Osteoblast (primary cell): ENCODE measurements around the gene PHPT1. TPM values are rescaled to one million over a fixed set of nuclear protein-coding genes. Genes with fewer than 3 reads are reported as not detected.

Experiments
- DNase-seq: peaks from one replicate; pipeline ENCODE4 v3.0.0; 2011; ENCODE audit warnings: low spot score, mixed read lengths; ENCODE audit not compliant: insufficient read length; ENCODE audit errors: missing footprints
- H2AFZ ChIP-seq: 2 replicates; pipeline ENCODE4 v1.6.0; 2011; ENCODE audit warnings: mild to moderate bottlenecking, low read length
- H3K27ac ChIP-seq: 2 replicates; pipeline ENCODE4 v1.5.1; 2011; ENCODE audit warnings: mild to moderate bottlenecking, low read depth, low read length, moderate library complexity
- H3K27me3 ChIP-seq: 2 replicates; pipeline ENCODE4 v1.6.0; 2012; ENCODE audit warnings: mild to moderate bottlenecking, control low read depth, inconsistent platforms, low read length, moderate library complexity; ENCODE audit not compliant: insufficient read depth
- H3K36me3 ChIP-seq: 2 replicates; pipeline ENCODE4 v1.5.1; 2011; ENCODE audit warnings: mild to moderate bottlenecking, low read length, control low read depth, moderate library complexity; ENCODE audit not compliant: insufficient read depth
- H3K4me1 ChIP-seq: 2 replicates; pipeline ENCODE4 v1.5.1; 2011; ENCODE audit warnings: mild to moderate bottlenecking, low read length, control low read depth, moderate library complexity; ENCODE audit not compliant: insufficient read depth
- H3K4me2 ChIP-seq: 2 replicates; pipeline ENCODE4 v1.6.0; 2011; ENCODE audit warnings: mild to moderate bottlenecking, low read length; ENCODE audit not compliant: insufficient read depth
- H3K4me3 ChIP-seq: fragments of 200-600 bp; sonication (generic); 3 replicates; pipeline ENCODE4 v1.5.1; 2012; ENCODE audit warnings: mild to moderate bottlenecking, low read length, inconsistent platforms; ENCODE audit not compliant: insufficient read depth
- H3K79me2 ChIP-seq: 2 replicates; pipeline ENCODE4 v1.6.0; 2012; ENCODE audit warnings: mild to moderate bottlenecking, low read length, control low read depth, inconsistent platforms; ENCODE audit not compliant: insufficient read depth
- H3K9me3 ChIP-seq: 2 replicates; pipeline ENCODE4 v1.5.1; 2011; ENCODE audit warnings: low read depth, low read length, control low read depth
- H4K20me1 ChIP-seq: 2 replicates; pipeline ENCODE4 v1.6.0; 2012; ENCODE audit warnings: mild to moderate bottlenecking, low read length, control low read depth; ENCODE audit not compliant: insufficient read depth
- CTCF ChIP-seq: IDR thresholded peaks from 2 replicates; pipeline ENCODE4 v1.5.1; 2011; ENCODE audit warnings: mild to moderate bottlenecking, low read depth, low read length, moderate library complexity; ENCODE audit errors: extremely low read depth
- total RNA-seq: library from RNA; depleted of rRNA; stranded (reverse); fragments of >200 nt; gene quantifications from 2 replicates; pipeline ENCODE4 v1.2.3, GENCODE V29; 2012

The PHPT1 gene
- total RNA-seq, 1 donor: 59.0 TPM

- Histone ChIP-seq H4K20me1 (peaks cover 17% of the 10 kb centered on the region), H3K9me3 (no peaks in the 10 kb centered on the region), H3K79me2 (peaks cover 17% of the 10 kb centered on the region), H3K27ac (no peak overlapping the region), H3K27me3 (no peaks in the 10 kb centered on the region), H3K4me2 (no peak overlapping the region), H3K4me1 (no peaks in the 10 kb centered on the region), H2AFZ (no peak overlapping the region), H3K4me3 (no peak overlapping the region), H3K36me3 (peaks cover 34% of the 10 kb centered on the region)
- no peak for DNase-seq
- no peak for TF ChIP-seq CTCF
These were observed 24.5 kb upstream of the PHPT1 start for GRCh38 chr9:136824496-136825225.

GRCh38 chr9:136825295-136826187, 23.7 kb upstream of the PHPT1 start:
- H3K36me3 ChIP-seq: peaks cover 39% of the 10 kb centered on the region

DNA sequence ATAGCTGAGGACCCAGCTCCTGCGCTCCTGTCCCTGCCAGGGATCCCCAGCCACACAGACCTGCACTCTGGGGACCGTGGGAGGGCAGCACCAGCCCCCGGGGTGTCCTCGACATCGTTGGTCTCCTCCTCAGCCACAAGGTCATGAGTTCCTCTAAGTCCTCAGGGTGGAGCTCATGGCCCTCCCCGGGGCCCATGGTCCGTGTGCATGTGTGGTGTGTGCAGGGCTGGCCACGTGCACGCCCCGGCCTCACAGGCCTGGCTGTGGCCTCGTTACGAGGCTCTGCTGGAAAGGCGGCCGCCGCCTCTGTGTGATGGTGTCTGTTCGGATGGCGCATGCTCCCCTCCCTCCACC, 23.0 kb upstream of the PHPT1 start:
- no peaks in the 10 kb centered on the region for H3K9me3 ChIP-seq
- H3K79me2 ChIP-seq: peaks cover 11% of the 10 kb centered on the region
- no peak for TF ChIP-seq CTCF
- DNase-seq: no peak
- H3K27me3 ChIP-seq: no peaks in the 10 kb centered on the region
- no peak overlapping the region for H3K4me2 ChIP-seq
- H3K4me3 ChIP-seq: no peak overlapping the region
- H2AFZ ChIP-seq: no peak overlapping the region
- peaks cover 14% of the 10 kb centered on the region for H4K20me1 ChIP-seq
- peaks cover 44% of the 10 kb centered on the region for H3K36me3 ChIP-seq
- no peaks in the 10 kb centered on the region for H3K4me1 ChIP-seq
- no peak overlapping the region for H3K27ac ChIP-seq

More at GRCh38 chr9:136825295-136826187, 23.7 kb upstream of the PHPT1 start:
- Histone ChIP-seq H3K79me2 (peaks cover 17% of the 10 kb centered on the region), H2AFZ (no peak overlapping the region), H3K4me3 (no peak overlapping the region), H3K9me3 (no peaks in the 10 kb centered on the region), H4K20me1 (peaks cover 17% of the 10 kb centered on the region), H3K27ac (no peak overlapping the region), H3K27me3 (no peaks in the 10 kb centered on the region), H3K4me1 (no peaks in the 10 kb centered on the region), H3K4me2 (no peak overlapping the region)
- TF ChIP-seq CTCF: no peak
- no peak for DNase-seq
